HG03135 (cell line): ENCODE data around the gene PARD3B.
A peak's percentile ranks its signal among the peaks of the same experiment; 100 is the strongest.

ENCODE experiments used
- ATAC-seq: cut with Tn5 transposase; IDR thresholded peaks from one replicate; pipeline ENCODE4 v1.9.1; 2021; ENCODE audit warnings: mild to moderate bottlenecking, moderate library complexity; ENCODE audit not compliant: unreplicated experiment

Gene PARD3B

DNA sequence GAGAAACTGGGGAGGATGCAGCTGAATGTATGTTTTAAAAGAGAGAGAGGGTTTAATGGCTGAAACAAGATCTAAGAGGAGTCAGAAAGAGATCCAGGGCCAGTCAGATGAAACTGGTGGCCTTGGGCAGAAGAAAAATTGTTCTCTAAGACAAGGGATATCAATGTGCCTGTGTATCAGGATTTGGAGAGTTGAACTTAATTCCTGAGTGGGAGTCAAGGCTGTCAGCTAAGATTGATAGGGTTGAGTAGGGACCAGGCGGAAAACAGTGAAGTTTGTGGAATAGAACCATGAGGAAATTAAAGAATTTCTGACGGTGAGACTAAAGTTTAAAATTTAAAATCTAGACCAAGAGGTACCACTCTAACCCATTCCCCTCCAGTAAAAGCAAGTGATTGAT lies 199.2 kb downstream of the PARD3B start:
- no peak for ATAC-seq

GRCh38 chr2:204748286-204748685 lies 203.0 kb downstream of the PARD3B start:
- no peak for ATAC-seq

GRCh38 chr2:204749319-204749718 lies 204.0 kb downstream of the PARD3B start:
- no peak for ATAC-seq

DNA sequence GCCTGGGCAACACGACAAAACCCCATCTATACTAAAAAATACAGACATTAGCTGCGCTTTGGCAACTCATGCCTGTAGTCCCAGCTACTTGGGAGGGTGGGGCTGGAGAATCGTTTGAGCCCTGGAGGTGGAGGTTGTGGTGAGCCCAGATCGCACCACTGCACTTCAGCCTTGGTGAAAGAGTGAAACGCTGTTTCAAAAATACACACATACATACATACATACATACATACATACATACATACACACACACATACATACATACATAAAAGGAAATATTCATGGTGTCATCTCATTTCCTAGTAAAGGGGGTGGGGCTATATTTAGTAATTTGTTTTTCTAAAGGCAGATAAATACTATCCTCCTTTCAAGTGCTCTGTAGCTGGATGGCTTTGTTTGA lies 205.1 kb downstream of the PARD3B start:
- no peak for ATAC-seq

- no peak for ATAC-seq
These were observed 206.2 kb downstream of the PARD3B start for GRCh38 chr2:204751472-204751871.

- ATAC-seq = no peak
These were observed 208.6 kb downstream of the PARD3B start for GRCh38 chr2:204753841-204754240.

GRCh38 chr2:204754898-204755297 lies 209.6 kb downstream of the PARD3B start:
- ATAC-seq = no peak

GRCh38 chr2:204763974-204764703 lies 218.9 kb downstream of the PARD3B start:
- no peak for ATAC-seq

GRCh38 chr2:204770735-204771134 lies 225.5 kb downstream of the PARD3B start:
- ATAC-seq = no peak

GRCh38 chr2:204771721-204772120 lies 226.4 kb downstream of the PARD3B start:
- no peak for ATAC-seq

DNA sequence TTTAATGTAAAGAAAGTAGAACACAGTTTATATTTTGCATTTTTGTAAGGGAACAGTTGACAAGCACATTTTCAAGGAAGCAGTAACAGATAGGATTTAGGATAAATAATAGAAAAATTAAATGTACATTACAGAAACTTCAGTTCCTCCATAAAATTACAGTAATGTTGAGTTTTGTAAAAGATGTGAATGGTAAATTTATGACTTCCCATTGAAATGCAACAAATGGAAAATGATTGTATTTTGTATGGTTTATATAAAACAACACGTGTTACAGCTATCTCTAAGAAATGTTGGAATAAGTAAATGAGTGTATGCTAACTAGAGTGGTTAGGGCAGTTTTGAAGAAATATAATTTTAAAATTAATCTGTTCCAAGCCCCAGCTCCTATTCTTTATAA lies 227.3 kb downstream of the PARD3B start:
- no peak for ATAC-seq

- ATAC-seq = no peak
These were observed 230.5 kb downstream of the PARD3B start for GRCh38 chr2:204775766-204776165.

DNA sequence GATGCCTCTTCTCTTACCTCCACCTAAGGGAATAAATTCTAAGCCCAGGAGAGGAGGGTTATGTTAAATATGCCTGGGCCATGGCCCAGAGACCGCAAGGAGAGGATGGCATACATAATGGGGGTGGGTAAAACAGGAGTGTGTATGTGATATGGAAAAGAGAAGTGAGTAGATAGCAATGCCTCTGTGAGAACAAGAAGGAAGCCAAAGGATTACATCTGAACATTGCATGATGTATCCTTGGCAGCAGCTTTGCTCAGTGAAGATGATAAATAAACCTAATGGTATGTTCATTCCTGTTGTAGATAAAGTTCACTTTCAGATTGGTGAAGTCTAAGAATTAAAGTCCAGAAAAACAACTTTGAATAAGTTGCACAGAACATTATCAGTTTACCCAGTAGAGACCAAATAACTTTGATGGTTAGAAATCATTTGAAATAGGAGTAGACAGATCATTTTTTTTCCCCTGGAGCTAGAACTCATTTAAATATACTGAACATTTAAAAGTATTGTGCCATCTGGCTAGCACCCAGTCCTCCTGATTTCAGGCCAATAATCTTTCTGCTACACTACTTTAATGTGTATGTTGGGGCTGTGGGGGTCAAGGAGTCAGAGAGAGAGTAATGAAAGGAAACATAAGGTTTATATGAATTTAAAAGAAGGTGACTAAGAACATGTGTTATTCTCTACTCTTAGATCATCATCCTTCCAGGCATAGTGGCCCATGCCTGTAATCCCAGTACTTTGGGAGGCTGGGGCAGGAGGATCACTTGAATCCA lies 231.7 kb downstream of the PARD3B start:
- no peak for ATAC-seq

DNA sequence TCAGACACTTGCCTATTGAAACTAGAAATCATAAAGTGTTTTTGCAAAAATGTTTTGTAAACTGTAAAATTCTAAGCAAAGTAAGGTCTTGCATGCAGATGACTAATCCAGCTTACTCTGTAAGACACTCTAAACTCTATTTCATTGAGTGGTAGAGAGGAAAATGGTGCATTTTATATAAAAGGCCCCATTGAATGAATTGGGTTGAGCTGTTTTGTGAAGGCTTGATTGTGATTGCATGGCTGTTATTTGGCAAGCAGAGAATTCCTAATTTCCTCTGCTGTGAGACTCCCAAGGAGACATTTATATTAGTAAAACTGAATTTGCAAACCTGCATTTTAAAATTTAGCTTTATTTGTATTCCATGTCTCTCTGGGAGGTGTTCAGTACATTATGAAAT lies 234.5 kb downstream of the PARD3B start:
- no peak for ATAC-seq

DNA sequence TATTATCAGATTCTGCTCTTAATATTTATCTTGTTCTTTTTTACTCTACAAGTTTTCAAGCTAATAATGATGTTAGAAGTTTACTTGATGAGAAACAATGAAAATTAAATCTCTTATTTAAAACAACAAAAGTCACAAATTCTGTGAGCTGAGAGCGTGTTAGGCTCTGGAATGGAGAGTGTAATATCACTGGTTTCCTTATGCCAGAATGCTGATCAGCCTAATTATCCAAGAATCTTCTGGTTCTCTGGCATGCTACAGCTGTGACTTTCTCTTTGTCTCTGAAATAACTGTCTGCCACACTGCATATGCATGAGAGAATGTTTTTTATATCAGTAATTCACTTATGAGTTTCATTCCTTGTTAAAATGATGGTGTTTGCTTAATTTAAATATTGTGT lies 236.7 kb downstream of the PARD3B start:
- no peak for ATAC-seq

GRCh38 chr2:204790076-204790475 lies 244.8 kb downstream of the PARD3B start:
- no peak for ATAC-seq

DNA sequence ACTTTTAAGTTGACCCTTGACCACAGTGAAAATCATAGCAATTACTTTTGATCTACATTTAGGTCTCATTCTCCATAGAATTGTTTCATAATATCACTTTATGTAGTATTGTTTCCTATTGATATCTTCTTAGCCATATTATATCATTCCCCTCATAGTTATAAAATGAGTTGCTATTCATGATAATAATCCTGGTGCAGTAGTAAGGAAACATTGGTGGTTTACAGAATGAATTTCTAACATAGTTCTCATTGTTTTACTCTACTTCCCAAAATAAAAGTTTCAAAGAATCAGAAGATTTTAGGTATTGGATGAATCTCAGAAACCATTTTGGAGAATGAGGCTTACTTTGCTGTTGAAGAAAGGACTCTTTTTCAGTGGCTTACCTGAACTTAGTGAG lies 246.0 kb downstream of the PARD3B start:
- ATAC-seq = no peak

- no peak for ATAC-seq
These were observed 249.3 kb downstream of the PARD3B start for GRCh38 chr2:204794624-204795023.

- ATAC-seq = no peak
These were observed 249.9 kb downstream of the PARD3B start for GRCh38 chr2:204795156-204795555.

GRCh38 chr2:204796581-204796980 lies 251.3 kb downstream of the PARD3B start:
- ATAC-seq = peak; percentile 74

DNA sequence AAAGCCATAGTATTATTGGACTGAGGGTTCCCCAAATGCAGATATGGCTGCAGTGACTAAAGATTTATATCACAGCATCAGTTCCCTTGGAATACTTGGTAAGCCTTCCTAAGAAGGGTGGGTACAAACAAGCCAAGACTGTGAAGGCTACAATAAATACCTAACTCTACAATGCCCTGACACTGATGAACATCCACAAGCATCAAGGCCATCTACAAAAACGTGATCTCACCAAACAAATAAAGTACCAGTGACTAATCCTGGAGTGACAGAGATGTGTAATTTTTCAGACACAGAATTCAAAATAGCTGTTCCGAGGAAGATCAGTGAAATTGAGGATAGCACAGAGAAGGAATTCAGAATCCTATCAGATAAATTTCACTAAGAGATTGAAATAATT lies 254.5 kb downstream of the PARD3B start:
- no peak for ATAC-seq

DNA sequence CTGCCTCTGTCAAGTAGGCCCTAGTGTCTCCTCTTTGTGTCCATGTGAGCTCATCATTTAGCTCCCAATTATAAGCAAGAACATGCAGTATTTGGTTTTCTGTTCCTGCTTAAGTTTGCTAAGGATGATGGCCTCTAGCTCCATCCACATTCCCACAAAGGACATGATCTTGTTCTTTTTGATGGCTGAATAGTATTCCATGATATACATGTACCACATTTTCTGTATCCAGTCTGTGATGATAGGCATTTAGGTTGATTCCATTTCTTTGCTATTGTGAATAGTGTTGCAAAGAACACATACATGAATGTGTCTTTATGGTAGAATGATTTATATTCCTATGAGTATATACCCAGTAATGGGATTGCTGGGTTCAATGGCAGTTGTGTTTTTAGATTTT lies 263.2 kb downstream of the PARD3B start:
- ATAC-seq = no peak
